K562 (cell line): Measurements from ENCODE around the gene HOMEZ. TPM values are rescaled to one million over a fixed set of nuclear protein-coding genes. Genes with fewer than 3 reads are reported as not detected.

Experiments
- CXXC5 ChIP-seq: fragments of 250-450 bp; sonication (Bioruptor Pico); IDR thresholded peaks from 2 replicates; pipeline ENCODE4 v1.8.0; 2022; ENCODE audit warnings: inconsistent platforms, mild to moderate bottlenecking, moderate library complexity
- E2F3 ChIP-seq: fragments of 250-450 bp; sonication (Bioruptor Pico); IDR thresholded peaks from 2 replicates; pipeline ENCODE4 v1.4.0; 2020; ENCODE audit warnings: mild to moderate bottlenecking
- ELF4 ChIP-seq: fragments of 450-650 bp; formaldehyde crosslinking; IDR thresholded peaks from 2 replicates; pipeline ENCODE4 v1.4.0; 2022; ENCODE audit warnings: missing genetic modification characterization
- NFE2L1 ChIP-seq: fragments of 450-650 bp; IDR thresholded peaks from 2 replicates; pipeline ENCODE4 v1.6.1; 2016; ENCODE audit warnings: missing genetic modification characterization, low read depth, mild to moderate bottlenecking, missing compliant biosample characterization, moderate library complexity, borderline replicate concordance
- PPARD ChIP-seq: fragments of 250-450 bp; sonication (Bioruptor Pico); IDR thresholded peaks from 2 replicates; pipeline ENCODE4 v1.8.0; 2022; ENCODE audit warnings: inconsistent platforms, mild to moderate bottlenecking, moderate library complexity
- RBM34 ChIP-seq: fragments of 200-400 bp; formaldehyde crosslinking; IDR thresholded peaks from 2 replicates; pipeline ENCODE4 v1.6.1; 2018; ENCODE audit warnings: low read length, borderline replicate concordance; ENCODE audit not compliant: insufficient read depth
- XRCC4 ChIP-seq: IDR thresholded peaks from one replicate; pipeline ENCODE4 v1.6.1; 2011; ENCODE audit not compliant: insufficient read depth, insufficient read length; ENCODE audit errors: extremely low read depth
- ZFP1 ChIP-seq: fragments of 450-650 bp; formaldehyde crosslinking; IDR thresholded peaks from 2 replicates; pipeline ENCODE4 v1.4.0; 2020; ENCODE audit warnings: mild to moderate bottlenecking, mixed read lengths
- ZNF12 ChIP-seq: sonication (generic); formaldehyde crosslinking; IDR thresholded peaks from 2 replicates; pipeline ENCODE4 v1.4.0; 2020; ENCODE audit warnings: mild to moderate bottlenecking, missing genetic modification reagents
- ZNF174 ChIP-seq: fragments of 250-450 bp; sonication (Bioruptor Pico); IDR thresholded peaks from 2 replicates; pipeline ENCODE4 v1.4.0; 2020; ENCODE audit warnings: mild to moderate bottlenecking
- ZNF24 ChIP-seq: fragments of 450-650 bp; IDR thresholded peaks from 2 replicates; pipeline ENCODE4 v1.6.1; 2016
- polyA plus RNA-seq, 8 experiments: library from polyadenylated mRNA; depleted of rRNA in 4 of 8; stranded (reverse) in 5 of 8; unstranded in 3 of 8; fragments of >200 nt; fragmentation: Nextera tagmentation in 2 of 8; fragmentation: Illumina TruSeq in 1 of 8; extraction: Ambion mirVana in 2 of 8; extraction: Trizol in 1 of 8; gene quantifications; 2 replicates each; pipeline versions ENCODE4 v1.2.1 to v1.2.3, GENCODE V29; 2011 to 2014; ENCODE audit warnings: inconsistent platforms in 1 of 8, missing spikeins in 1 of 8
- total RNA-seq, 7 experiments: library from RNA; depleted of rRNA in 6 of 7; stranded (reverse); fragments of >200 nt in 6 of 7; fragmentation: Illumina TruSeq in 2 of 7; extraction: Trizol in 2 of 7; gene quantifications; 2 replicates each; pipeline versions ENCODE4 v1.2.1 to v1.2.3, GENCODE V29; 2011 to 2021; ENCODE audit warnings: low replicate concordance in 1 of 7
- TF ChIP-seq, protein P1 (sequence below), 2 experiments: fragments of 450-650 bp; IDR thresholded peaks; 2 replicates each; pipeline ENCODE4 v1.6.1; 2016; ENCODE audit warnings: mild to moderate bottlenecking in 2 of 2, borderline replicate concordance in 1 of 2, low read depth in 1 of 2, moderate library complexity in 1 of 2
- TF ChIP-seq, protein P2 (sequence below): fragments of 250-450 bp; sonication (Bioruptor Pico); IDR thresholded peaks from 2 replicates; pipeline ENCODE4 v1.9.0; 2021; ENCODE audit warnings: mild to moderate bottlenecking, inconsistent platforms
- TF ChIP-seq, protein P3 (sequence below): fragments of 250-450 bp; sonication (Bioruptor Pico); IDR thresholded peaks from 2 replicates; pipeline ENCODE4 v1.8.0; 2022; ENCODE audit warnings: moderate library complexity, mild to moderate bottlenecking, inconsistent platforms
- TF ChIP-seq, protein P4 (sequence below): fragments of 250-450 bp; sonication (Bioruptor Pico); IDR thresholded peaks from 2 replicates; pipeline ENCODE4 v1.8.0; 2021; ENCODE audit warnings: moderate library complexity, mild to moderate bottlenecking, inconsistent platforms

Gene HOMEZ
- total and polyA plus RNA-seq, 9 of the 15 experiments (the other 6 are each of a cell fraction or from before 2014, with no cell fraction given), result 3.0 to 30.2 (median 16.9) TPM

- no peak for TF ChIP-seq ZNF174 (CRISPR knock-in tag)
- no peak for TF ChIP-seq XRCC4
- TF ChIP-seq RBM34, result no peak
- TF ChIP-seq, protein P1, sequence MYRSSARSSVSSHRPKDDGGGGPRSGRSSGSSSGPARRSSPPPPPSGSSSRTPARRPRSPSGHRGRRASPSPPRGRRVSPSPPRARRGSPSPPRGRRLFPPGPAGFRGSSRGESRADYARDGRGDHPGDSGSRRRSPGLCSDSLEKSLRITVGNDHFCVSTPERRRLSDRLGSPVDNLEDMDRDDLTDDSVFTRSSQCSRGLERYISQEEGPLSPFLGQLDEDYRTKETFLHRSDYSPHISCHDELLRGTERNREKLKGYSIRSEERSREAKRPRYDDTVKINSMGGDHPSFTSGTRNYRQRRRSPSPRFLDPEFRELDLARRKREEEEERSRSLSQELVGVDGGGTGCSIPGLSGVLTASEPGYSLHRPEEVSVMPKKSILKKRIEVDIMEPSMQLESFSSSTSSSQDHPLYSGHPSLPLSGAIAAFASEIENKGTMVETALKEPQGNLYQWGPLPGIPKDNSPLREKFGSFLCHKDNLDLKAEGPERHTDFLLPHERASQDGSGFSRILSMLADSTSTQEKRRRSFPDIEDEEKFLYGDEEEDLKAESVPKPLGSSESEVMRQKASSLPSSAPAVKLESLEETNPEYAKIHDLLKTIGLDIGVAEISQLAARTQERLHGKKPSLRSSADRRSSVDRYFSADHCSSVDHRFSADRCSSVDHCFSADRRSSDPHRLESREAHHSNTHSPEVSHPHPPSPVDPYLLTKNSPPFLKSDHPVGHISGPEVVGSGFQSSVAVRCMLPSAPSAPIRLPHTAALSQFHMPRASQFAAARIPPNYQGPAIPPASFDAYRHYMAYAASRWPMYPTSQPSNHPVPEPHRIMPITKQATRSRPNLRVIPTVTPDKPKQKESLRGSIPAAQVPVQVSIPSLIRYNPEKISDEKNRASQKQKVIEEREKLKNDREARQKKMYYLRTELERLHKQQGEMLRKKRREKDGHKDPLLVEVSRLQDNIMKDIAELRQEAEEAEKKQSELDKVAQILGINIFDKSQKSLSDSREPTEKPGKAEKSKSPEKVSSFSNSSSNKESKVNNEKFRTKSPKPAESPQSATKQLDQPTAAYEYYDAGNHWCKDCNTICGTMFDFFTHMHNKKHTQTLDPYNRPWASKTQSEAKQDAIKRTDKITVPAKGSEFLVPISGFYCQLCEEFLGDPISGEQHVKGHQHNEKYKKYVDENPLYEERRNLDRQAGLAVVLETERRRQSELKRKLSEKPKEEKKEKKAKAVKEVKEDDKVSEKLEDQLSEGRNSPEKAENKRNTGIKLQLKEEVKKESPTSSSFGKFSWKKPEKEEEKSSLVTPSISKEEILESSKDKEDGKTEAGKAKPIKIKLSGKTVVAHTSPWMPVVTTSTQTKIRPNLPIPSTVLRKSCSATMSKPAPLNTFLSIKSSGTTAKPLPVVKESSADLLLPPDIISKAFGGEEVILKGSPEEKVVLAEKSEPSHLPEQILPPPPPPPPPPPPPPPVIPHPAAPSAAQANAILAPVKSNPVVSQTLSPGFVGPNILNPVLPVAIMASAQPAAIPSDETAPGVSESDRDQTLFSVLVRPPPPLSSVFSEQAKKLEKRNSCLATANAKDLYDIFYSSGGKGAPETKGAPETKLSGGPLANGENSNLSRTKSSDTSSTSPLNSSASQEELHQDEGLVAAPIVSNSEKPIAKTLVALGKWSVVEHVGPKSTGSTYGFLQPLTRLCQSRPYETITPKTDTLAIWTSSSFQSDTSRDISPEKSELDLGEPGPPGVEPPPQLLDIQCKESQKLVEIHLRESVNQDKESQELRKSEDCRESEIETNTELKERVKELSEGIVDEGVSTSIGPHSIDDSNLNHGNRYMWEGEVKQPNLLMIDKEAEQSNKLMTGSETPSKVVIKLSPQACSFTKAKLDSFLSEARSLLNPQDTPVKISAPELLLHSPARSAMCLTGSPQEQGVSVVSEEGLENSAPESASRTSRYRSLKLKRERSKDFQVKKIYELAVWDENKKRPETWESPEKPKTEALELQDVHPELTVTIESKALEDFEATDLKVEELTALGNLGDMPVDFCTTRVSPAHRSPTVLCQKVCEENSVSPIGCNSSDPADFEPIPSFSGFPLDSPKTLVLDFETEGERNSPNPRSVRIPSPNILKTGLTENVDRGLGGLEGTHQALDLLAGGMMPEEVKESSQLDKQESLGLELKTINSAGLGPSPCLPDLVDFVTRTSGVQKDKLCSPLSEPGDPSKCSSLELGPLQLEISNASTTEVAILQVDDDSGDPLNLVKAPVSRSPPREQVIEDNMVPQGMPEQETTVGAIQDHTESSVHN (IDR thresholded peaks at IDR 0.05; ENCODE audit: borderline replicate concordance in 1 of 2, low read depth in 1 of 2), result no peak
- no peak for TF ChIP-seq ZFP1
- TF ChIP-seq PPARD (CRISPR knock-in tag), result no peak
- TF ChIP-seq ELF4 (CRISPR knock-in tag), result no peak
- TF ChIP-seq ZNF12 (CRISPR knock-in tag), result no peak
- TF ChIP-seq, protein P2, sequence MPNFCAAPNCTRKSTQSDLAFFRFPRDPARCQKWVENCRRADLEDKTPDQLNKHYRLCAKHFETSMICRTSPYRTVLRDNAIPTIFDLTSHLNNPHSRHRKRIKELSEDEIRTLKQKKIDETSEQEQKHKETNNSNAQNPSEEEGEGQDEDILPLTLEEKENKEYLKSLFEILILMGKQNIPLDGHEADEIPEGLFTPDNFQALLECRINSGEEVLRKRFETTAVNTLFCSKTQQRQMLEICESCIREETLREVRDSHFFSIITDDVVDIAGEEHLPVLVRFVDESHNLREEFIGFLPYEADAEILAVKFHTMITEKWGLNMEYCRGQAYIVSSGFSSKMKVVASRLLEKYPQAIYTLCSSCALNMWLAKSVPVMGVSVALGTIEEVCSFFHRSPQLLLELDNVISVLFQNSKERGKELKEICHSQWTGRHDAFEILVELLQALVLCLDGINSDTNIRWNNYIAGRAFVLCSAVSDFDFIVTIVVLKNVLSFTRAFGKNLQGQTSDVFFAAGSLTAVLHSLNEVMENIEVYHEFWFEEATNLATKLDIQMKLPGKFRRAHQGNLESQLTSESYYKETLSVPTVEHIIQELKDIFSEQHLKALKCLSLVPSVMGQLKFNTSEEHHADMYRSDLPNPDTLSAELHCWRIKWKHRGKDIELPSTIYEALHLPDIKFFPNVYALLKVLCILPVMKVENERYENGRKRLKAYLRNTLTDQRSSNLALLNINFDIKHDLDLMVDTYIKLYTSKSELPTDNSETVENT (CRISPR knock-in tag), result peak; percentile 38; the same call in 1 of the 2 replicates
- TF ChIP-seq, protein P3, sequence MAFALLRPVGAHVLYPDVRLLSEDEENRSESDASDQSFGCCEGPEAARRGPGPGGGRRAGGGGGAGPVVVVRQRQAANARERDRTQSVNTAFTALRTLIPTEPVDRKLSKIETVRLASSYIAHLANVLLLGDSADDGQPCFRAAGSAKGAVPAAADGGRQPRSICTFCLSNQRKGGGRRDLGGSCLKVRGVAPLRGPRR (CRISPR knock-in tag), result no peak
- peak; percentile 83 for TF ChIP-seq ZNF24
- TF ChIP-seq CXXC5 (CRISPR knock-in tag), result peak; percentile 99
- TF ChIP-seq NFE2L1 (tag), result no peak
- 0 out of 2 replicates have a peak, but pooled peaks have one; percentile 46 for TF ChIP-seq E2F3
- TF ChIP-seq, protein P4, sequence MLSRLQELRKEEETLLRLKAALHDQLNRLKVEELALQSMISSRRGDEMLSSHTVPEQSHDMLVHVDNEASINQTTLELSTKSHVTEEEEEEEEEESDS (CRISPR knock-in tag), result no peak
Observed at GRCh38 chr14:23301288-23301968, 15.5 kb upstream of the HOMEZ start (continued).
